Measurements from ENCODE around the gene APOL1.

- TF ChIP-seq CTCF (IDR thresholded peaks at IDR 0.05), result no peak
- no peak for TF ChIP-seq POLR2A (IDR thresholded peaks at IDR 0.05)
Measured at GRCh38 chr22:36311386-36312085, 58.6 kb downstream of the APOL1 start.

Data from right lobe of liver (tissue), 4 donors.